HCT116 (cell line): ENCODE results near the gene SYNDIG1. TPM values are rescaled to one million over a fixed set of nuclear protein-coding genes. Genes with fewer than 3 reads are reported as not detected.

Experiments
- ATAC-seq: fragments of 200-7000 bp; cut with Tn5 transposase; 2 replicates; pipeline ENCODE4 v1.9.1; 2020; ENCODE audit warnings: mild to moderate bottlenecking, moderate library complexity
- BruUV-seq: library from RNA; stranded (reverse); fragments of 400-500 nt; replicated peaks from 2 replicates; lab custom pipeline; 2021; lab: Mats Ljungman, UMichigan
- CTCF ChIA-PET: fragments of 300-600 bp; sonication (Branson Sonifier 250); formaldehyde crosslinking; loops from one replicate; lab custom pipeline; 2021; ENCODE audit warnings: antibody characterized with exemption; lab: Charles Lee
- POLR2A ChIA-PET: fragments of 300-600, 350-600 bp; sonication (Branson Sonifier 250); formaldehyde crosslinking; loops from one replicate; lab custom pipeline; 2021; ENCODE audit warnings: antibody characterized with exemption; lab: Charles Lee
- RAD21 ChIA-PET, 2 experiments: fragments of 300-600 bp; sonication (Branson Sonifier 250); formaldehyde crosslinking; loops; one replicate each; lab custom pipeline; 2023; ENCODE audit warnings: low total read pairs in 2 of 2; ENCODE audit not compliant: uncharacterized antibody in 2 of 2, unreplicated experiment in 2 of 2, low non-redundant PET in 1 of 2; lab: Charles Lee
- DNase-seq: peaks from one replicate; pipeline ENCODE4 v3.0.0-alpha.2; 2010; ENCODE audit warnings: low read depth, low spot score
- H2AFZ ChIP-seq: fragments of 200-600 bp; shearing (Covaris generic), sonication (generic); 2 replicates; pipeline ENCODE4 v1.6.1; 2017; ENCODE audit warnings: low read depth, mixed run types, mixed read lengths, antibody characterized with exemption, low read length; ENCODE audit not compliant: poor library complexity, severe bottlenecking
- H3K27ac ChIP-seq: 2 replicates; pipeline ENCODE4 v1.5.1; 2012; ENCODE audit warnings: low read depth, low read length
- H3K27me3 ChIP-seq: fragments of 200-600 bp; sonication (generic); 2 replicates; pipeline ENCODE4 v1.6.1; 2016; ENCODE audit warnings: mixed run types, low read length, mixed read lengths; ENCODE audit not compliant: insufficient read depth
- H3K36me3 ChIP-seq, 2 experiments: fragments of 200-500 bp in 1 of 2; fragments of 200-600 bp in 1 of 2; sonication (Bioruptor generic) in 1 of 2; sonication (generic) in 1 of 2; 2 replicates each; pipeline versions ENCODE4 v1.5.1 to v1.6.1; 2014 to 2016; ENCODE audit warnings: low read length in 2 of 2, inconsistent platforms in 1 of 2, mixed read lengths in 1 of 2, mixed run types in 1 of 2; ENCODE audit not compliant: insufficient read depth in 2 of 2, control insufficient read depth in 1 of 2
- H3K4me1 ChIP-seq, 2 experiments: fragments of 200-600 bp in 1 of 2; sonication (generic) in 1 of 2; 2 replicates each; pipeline versions ENCODE4 v1.5.1 to v1.6.1; 2012 to 2017; ENCODE audit warnings: low read length in 2 of 2, inconsistent platforms in 1 of 2, mild to moderate bottlenecking in 1 of 2, mixed read lengths in 1 of 2, mixed run types in 1 of 2, moderate library complexity in 1 of 2; ENCODE audit not compliant: insufficient read depth in 2 of 2, control insufficient read depth in 1 of 2
- H3K4me2 ChIP-seq: fragments of 200-600 bp; sonication (generic); 2 replicates; pipeline ENCODE4 v1.6.1; 2017; ENCODE audit warnings: mixed run types, low read length, mixed read lengths
- H3K4me3 ChIP-seq, 2 experiments: fragments of 200-600 bp in 1 of 2; sonication (generic) in 1 of 2; replicated peaks in 1 of 2; 2 replicates each; pipeline ENCODE4 v1.5.1; 2011 to 2016; ENCODE audit warnings: low read length in 2 of 2, control low read depth in 1 of 2, low read depth in 1 of 2, mild to moderate bottlenecking in 1 of 2, mixed read lengths in 1 of 2, mixed run types in 1 of 2
- H3K79me2 ChIP-seq: fragments of 200-600 bp; sonication (generic); 2 replicates; pipeline ENCODE4 v1.6.1; 2017; ENCODE audit warnings: mild to moderate bottlenecking, mixed run types, low read length, moderate library complexity, mixed read lengths; ENCODE audit not compliant: insufficient read depth
- H3K9ac ChIP-seq: fragments of 200-600 bp; sonication (generic); 2 replicates; pipeline ENCODE4 v1.6.1; 2016; ENCODE audit warnings: low read length, mixed read lengths
- H3K9me2 ChIP-seq: fragments of 200-600 bp; sonication (generic), shearing (Covaris generic); 2 replicates; pipeline ENCODE4 v1.6.1; 2017; ENCODE audit warnings: mixed run types, mild to moderate bottlenecking, moderate library complexity; ENCODE audit not compliant: insufficient read depth
- H3K9me3 ChIP-seq, 2 experiments: fragments of 200-500 bp in 1 of 2; fragments of 200-600 bp in 1 of 2; sonication (Bioruptor generic) in 1 of 2; sonication (generic) in 1 of 2; 2 replicates each; pipeline ENCODE4 v1.6.1; 2014 to 2017; ENCODE audit warnings: low read length in 2 of 2, mixed read lengths in 2 of 2, inconsistent platforms in 1 of 2, low read depth in 1 of 2, mild to moderate bottlenecking in 1 of 2, mixed run types in 1 of 2, moderate library complexity in 1 of 2; ENCODE audit not compliant: control insufficient read depth in 1 of 2, insufficient read depth in 1 of 2
- H4K20me1 ChIP-seq: fragments of 200-600 bp; sonication (generic), shearing (Covaris generic); 2 replicates; pipeline ENCODE4 v1.6.1; 2017; ENCODE audit warnings: mixed run types, mild to moderate bottlenecking, moderate library complexity; ENCODE audit not compliant: insufficient read depth
- CBX3 ChIP-seq: IDR thresholded peaks from 2 replicates; pipeline ENCODE4 v1.6.1; 2012; ENCODE audit warnings: low read depth
- ELF1 ChIP-seq: IDR thresholded peaks from 2 replicates; pipeline ENCODE4 v1.6.1; 2012; ENCODE audit warnings: low read depth, borderline replicate concordance
- EZH2phosphoT487 ChIP-seq: fragments of 200-600 bp; IDR thresholded peaks from 2 replicates; pipeline ENCODE4 v1.6.1; 2018; ENCODE audit warnings: antibody characterized with exemption, borderline replicate concordance
- JUND ChIP-seq: IDR thresholded peaks from 2 replicates; pipeline ENCODE4 v1.6.1; 2012
- POLR2AphosphoS5 ChIP-seq: IDR thresholded peaks from 2 replicates; pipeline ENCODE4 v1.6.1; 2011; ENCODE audit warnings: mild to moderate bottlenecking, low read depth, low read length, moderate library complexity
- RAD21 ChIP-seq: IDR thresholded peaks from 2 replicates; pipeline ENCODE4 v1.6.1; 2012; ENCODE audit warnings: low read depth, mild to moderate bottlenecking
- SIN3A ChIP-seq: IDR thresholded peaks from 2 replicates; pipeline ENCODE4 v1.6.1; 2012; ENCODE audit warnings: low read depth
- TCF7L2 ChIP-seq: IDR thresholded peaks from 2 replicates; pipeline ENCODE4 v1.7.0; 2011; ENCODE audit warnings: borderline replicate concordance, inconsistent platforms; ENCODE audit not compliant: insufficient read depth, insufficient read length; ENCODE audit errors: extremely low read depth
- YY1 ChIP-seq: IDR thresholded peaks from 2 replicates; pipeline ENCODE4 v1.6.1; 2011; ENCODE audit warnings: low read length, low read depth, moderate library complexity, mild to moderate bottlenecking; ENCODE audit not compliant: insufficient replicate concordance; ENCODE audit errors: extremely low read depth
- ZBTB33 ChIP-seq: IDR thresholded peaks from 2 replicates; pipeline ENCODE4 v1.6.1; 2011; ENCODE audit warnings: mild to moderate bottlenecking, low read length, moderate library complexity; ENCODE audit not compliant: insufficient replicate concordance; ENCODE audit errors: extremely low read depth
- intact Hi-C: fragments of 100-400 bp; cut with micrococcal nuclease; formaldehyde crosslinking; loops from 2 replicates; pipeline ENCODE4 v1.10.0; 2022
- total RNA-seq: library from RNA; stranded (reverse); gene quantifications from one replicate; pipeline ENCODE4 v1.2.1, GENCODE V29; 2021; ENCODE audit not compliant: unreplicated experiment
- TF ChIP-seq, protein P1 (sequence below), 3 experiments: fragments of 200-600 bp in 1 of 3; sonication (generic) in 1 of 3; IDR thresholded peaks in 2 of 3; conservative IDR thresholded peaks in 1 of 3; 2 replicates each; pipeline ENCODE4 v1.5.1; 2012 to 2017; ENCODE audit warnings: low read depth in 2 of 3, low read length in 2 of 3, antibody characterized with exemption in 1 of 3, borderline replicate concordance in 1 of 3, control low read depth in 1 of 3, mild to moderate bottlenecking in 1 of 3, mixed read lengths in 1 of 3, mixed run types in 1 of 3, moderate library complexity in 1 of 3; ENCODE audit not compliant: insufficient read depth in 1 of 3

The SYNDIG1 gene
- total RNA-seq, 1 experiment from 2014 or later: not detected

- Histone ChIP-seq H2AFZ (no peak overlapping the region), H3K4me1 (no peaks in the 10 kb centered on the region), H4K20me1 (no peaks in the 10 kb centered on the region), H3K79me2 (no peaks in the 10 kb centered on the region), H3K36me3 (no peaks in the 10 kb centered on the region), H3K4me2 (no peak overlapping the region), H3K9ac (no peak overlapping the region), H3K9me3 (no peaks in the 10 kb centered on the region), H3K4me3 (no peak overlapping the region), H3K27me3 (peaks cover 11% of the 10 kb centered on the region), H3K27ac (no peak overlapping the region), H3K9me2 (no peaks in the 10 kb centered on the region)
- ChIA-PET RAD21 (no interaction called here), CTCF (no interaction called here), POLR2A (no interaction called here)
- TF ChIP-seq, protein P1, sequence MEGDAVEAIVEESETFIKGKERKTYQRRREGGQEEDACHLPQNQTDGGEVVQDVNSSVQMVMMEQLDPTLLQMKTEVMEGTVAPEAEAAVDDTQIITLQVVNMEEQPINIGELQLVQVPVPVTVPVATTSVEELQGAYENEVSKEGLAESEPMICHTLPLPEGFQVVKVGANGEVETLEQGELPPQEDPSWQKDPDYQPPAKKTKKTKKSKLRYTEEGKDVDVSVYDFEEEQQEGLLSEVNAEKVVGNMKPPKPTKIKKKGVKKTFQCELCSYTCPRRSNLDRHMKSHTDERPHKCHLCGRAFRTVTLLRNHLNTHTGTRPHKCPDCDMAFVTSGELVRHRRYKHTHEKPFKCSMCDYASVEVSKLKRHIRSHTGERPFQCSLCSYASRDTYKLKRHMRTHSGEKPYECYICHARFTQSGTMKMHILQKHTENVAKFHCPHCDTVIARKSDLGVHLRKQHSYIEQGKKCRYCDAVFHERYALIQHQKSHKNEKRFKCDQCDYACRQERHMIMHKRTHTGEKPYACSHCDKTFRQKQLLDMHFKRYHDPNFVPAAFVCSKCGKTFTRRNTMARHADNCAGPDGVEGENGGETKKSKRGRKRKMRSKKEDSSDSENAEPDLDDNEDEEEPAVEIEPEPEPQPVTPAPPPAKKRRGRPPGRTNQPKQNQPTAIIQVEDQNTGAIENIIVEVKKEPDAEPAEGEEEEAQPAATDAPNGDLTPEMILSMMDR (IDR thresholded peaks at IDR 0.05 in 2 of 3, conservative IDR thresholded peaks at IDR 0.05 in 1 of 3; ENCODE audit: borderline replicate concordance in 1 of 3, insufficient read depth in 1 of 3, low read depth in 2 of 3, low read length in 2 of 3): no peak
- no peak for TF ChIP-seq TCF7L2
- no peak for TF ChIP-seq ZBTB33
- no peak for TF ChIP-seq ELF1
- TF ChIP-seq JUND: no peak
- TF ChIP-seq SIN3A: no peak
- no peak for TF ChIP-seq YY1
- no peak for TF ChIP-seq POLR2AphosphoS5
- TF ChIP-seq RAD21: no peak
- no peak for TF ChIP-seq CBX3
- TF ChIP-seq EZH2phosphoT487: no peak
- no TSS peak for BruUV-seq
- no peak for DNase-seq
- ATAC-seq: no peak
- intact Hi-C loops: no loop called here
These were observed 11.0 kb upstream of the SYNDIG1 start for GRCh38 chr20:24458436-24458835.
